Myocyte (in vitro differentiated cells): ENCODE results near the gene ADIPOQ. TPM values are rescaled to one million over a fixed set of nuclear protein-coding genes. Genes with fewer than 3 reads are reported as not detected.
"Not testable (repeated sequence)": the region's sequence is repeated elsewhere in the genome, so short reads cannot be mapped to it uniquely, and the experiment has no call there.

Experiments used
- DNase-seq: peaks from one replicate; pipeline ENCODE4 v3.0.0-alpha.2; 2012; ENCODE audit warnings: low read depth
- total RNA-seq: library from RNA; depleted of rRNA; stranded (reverse); fragments of >200 nt; gene quantifications from 2 replicates; pipeline ENCODE4 v1.2.3, GENCODE V29; 2014

ADIPOQ gene
- total RNA-seq, 1 donor from 2014 or later, result not detected

DNA sequence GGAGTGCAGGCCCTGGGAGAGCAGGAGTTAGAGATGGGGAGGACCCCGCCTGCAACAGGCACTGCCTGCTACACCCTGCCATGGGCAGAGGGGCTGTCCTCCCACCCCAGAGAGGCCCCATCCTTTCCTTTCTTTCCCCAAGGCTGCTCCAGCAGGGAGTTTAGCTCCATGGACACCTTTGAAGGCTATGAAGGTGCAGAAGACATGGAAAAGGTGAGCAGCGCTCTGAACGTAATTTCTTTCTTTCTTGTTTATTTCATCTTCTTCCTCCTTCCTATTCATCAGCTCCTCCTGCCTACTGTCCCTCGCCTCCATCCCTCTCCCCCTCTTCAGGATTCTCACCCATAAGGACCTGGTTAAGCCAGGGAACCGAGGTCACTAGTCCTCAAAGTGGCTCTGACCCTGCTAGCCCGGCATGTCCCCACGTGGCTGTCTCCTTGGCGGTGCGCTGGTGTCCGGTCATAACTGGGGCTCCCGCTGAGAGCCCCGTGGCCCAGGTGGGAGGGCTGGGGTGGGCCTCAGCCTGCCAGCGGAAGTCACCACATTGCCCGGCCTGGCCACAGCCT lies 16.0 kb upstream of the ADIPOQ start:
- no peak for DNase-seq

DNA sequence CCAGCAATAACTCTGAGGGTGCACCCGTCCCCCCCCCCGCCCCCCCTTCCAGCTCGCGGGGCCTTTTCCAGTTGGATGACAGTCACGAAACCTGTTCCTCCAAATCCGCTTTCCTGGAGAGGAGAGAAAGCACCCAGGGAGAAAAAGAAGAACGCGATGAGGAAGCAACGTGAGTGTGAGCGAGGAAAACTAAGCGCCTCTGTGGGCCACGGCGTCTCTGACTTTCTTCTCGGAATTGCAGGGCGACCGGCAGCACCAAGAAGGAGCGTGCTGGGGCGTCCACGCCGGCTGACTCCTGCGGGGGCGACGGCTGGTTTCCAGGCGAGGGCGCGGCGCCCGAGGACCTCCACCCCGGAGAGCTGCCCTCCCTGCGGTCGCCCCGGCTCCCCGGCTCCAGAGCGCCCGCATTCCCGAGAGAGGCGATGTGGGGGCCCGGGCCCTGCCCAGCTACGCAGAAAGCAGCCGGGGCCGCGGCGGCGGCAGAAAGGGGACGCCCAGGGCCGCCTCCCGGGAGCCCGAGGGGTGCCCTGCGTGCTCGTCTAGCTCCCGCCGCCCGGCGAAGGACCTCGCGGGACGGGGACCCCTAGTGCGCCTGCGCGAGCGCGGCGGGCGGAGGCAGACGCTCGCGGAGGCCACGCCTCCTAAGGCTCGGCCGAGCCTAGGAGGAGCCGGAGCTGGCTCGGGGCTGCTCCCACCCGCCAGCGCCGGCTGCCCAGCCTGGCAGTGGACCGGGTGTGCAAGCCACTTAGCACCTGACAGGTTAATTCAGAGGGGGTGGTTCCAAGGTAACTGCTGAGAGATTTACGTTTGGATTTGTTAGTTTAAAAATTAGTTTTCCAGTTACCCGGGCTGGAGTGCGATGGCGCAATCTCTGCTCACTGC lies 15.3 kb upstream of the ADIPOQ start:
- DNase-seq, result peak; percentile 84

DNA sequence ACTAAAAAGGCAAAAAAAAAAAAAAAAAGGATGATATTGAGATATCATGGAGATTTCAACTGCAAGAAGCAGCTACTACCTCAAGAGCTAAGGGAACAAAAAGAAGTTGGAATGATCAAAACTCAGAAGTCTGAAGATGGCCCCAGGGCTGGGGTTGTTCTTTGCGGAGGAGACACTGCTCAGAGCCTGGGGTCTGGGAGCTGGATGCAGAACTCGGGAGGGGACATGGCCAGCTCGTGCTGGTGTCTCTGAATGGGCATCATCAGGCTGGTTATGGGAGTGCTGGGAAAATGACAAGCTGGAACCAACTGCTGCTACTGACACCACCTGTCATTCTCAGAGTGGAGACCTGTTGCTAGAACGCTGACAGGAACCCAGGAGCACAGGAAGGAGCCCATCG lies 14.2 kb upstream of the ADIPOQ start:
- DNase-seq, result no peak

DNA sequence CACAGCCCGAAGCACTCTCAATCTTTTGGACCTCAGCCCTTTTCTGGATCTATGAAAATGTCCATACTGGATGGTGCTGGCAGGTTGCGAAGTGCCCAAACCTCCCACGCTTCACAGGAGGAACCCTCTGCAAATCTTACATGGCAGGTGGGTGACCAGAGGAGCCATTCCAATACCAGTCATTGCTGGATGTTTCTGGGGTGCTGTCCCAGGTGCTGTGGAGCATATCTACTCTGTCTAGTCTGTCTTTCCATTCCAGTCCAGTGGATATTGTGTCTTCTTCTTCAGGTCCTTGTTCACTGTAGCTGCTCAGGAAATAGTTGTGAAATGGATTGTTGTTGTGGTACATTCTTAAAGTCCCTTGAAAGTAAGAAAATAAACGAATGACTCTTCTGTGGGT lies 10.7 kb upstream of the ADIPOQ start:
- no peak for DNase-seq

DNA sequence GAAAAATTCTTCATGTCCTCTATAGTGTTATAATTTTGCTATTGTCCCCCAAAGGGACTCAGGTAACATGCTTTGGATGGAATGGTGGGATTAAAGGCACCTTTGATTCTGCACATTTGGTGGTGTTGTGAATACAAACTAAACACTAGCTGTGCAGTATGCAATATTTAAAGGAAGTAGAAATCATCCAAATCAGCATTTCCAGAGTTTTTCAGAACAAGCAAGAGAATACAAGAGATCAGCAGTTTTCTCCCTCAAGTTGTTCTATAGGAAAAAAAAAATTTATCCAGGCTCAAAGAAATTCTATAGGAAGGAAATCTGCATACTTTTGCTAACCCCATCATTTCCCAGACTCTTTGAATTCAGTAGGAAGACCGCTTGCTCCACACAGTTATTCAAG lies 10.2 kb upstream of the ADIPOQ start:
- no peak for DNase-seq

DNA sequence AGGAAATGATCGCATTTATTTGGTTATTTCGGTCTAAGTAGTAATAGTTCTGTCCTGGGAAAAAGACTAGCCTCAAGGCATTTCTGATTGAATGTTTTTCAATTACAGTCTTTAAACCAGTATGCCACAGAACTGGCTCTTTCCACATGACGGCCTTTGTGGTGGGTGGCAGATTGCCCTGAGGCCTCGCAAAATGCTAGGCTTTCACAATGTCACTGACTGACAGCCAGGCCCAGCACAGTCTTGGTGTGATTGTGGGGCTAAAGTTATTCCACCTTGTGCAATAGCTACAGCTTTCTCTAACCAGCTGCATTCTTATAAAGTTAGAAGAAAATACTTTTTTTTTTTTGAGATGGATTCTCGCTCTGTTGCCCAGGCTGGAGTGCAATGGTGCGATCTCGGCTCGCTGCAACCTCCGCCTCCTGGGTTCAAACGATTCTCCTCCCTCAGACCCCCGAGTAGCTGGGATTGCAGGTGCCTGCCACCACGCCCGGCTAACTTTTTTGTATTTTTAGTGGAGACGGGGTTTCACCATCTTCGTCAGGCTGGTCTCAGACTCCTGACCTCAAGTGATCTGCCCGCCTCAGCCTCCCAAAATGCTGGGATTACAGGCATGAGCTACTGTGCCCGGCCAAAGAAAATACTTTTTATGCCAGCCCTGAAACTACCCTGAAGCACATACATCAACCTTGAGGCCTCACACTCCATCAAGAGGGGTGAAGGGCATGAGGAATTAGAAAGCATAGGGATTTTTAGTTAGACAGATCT lies 2.5 kb upstream of the ADIPOQ start:
- DNase-seq, result peak; percentile 59

DNA sequence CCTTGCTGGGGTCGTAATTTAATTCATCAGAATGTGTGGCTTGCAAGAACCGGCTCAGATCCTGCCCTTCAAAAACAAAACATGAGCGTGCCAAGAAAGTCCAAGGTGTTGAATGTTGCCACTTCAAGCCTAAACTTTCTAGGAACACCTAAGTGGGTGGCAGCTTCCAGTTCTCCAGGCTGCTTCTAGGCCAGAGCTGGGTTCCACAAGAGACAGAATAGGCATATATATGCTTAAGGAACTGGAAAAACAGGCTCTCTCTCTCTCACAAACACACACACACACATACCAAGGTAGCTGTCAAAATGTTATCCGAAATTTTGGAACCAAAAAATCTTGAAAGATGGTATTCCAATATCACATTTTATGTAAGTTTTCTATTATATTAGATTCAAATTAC lies 890 bp upstream of the ADIPOQ start:
- DNase-seq, result no peak

DNA sequence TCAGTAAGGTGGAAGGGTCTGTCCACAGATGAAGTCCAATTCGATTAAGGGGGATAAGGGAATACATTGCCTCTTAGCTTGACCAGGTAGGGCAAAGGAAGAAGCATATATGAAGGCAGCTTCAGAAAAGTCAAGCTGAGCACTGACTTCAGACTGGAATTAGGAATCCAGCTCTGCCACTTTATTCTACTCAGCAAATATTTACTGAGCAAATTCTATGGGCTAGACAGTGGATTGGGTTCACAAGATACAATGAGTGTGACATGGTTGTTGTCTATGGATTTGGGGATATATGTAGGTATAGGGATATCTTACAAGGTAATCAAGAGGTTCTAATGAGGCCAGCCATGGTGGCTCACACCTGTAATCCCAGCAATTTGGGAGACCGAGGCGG lies 526 bp downstream of the ADIPOQ start:
- DNase-seq, result no peak

DNA sequence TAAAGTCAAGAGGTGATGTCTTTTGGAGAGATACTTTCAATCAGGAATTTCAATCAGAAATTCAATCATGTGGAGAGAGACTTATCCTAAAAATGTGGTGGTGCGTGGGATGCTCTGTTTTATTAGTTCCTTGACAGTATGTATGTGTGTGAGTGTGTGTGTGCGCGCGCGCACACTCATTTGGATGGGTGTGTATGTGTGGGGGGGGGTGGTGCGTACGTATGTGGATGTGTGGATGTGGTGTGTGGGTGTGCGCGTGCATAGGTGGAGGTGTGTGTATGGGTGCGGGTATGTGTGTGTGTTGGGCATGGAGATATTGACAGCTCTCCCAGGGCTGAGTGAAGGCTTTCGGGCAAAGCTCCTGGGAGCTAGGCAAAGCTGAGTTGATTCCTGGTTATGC lies 2.4 kb downstream of the ADIPOQ start:
- DNase-seq, result no peak

DNA sequence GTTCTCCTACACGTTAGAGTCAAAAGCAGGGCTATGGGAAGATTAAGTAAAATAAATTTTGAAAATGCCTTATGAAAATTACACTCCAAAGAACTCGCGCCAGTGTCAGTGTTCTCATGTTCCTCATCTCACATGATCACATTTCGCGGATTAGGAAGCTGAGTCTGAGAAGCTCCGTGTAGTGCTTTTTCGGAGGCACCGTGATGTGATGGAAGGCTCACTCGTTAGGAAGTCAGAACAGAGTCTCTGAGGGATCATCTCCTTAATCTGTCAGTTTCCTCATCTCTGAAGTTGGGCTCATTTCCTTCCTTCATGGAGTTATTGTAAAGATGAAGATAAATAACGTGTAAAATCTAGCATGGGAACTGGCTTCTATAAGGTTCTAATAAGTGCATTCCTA lies 3.2 kb downstream of the ADIPOQ start:
- DNase-seq, result no peak

DNA sequence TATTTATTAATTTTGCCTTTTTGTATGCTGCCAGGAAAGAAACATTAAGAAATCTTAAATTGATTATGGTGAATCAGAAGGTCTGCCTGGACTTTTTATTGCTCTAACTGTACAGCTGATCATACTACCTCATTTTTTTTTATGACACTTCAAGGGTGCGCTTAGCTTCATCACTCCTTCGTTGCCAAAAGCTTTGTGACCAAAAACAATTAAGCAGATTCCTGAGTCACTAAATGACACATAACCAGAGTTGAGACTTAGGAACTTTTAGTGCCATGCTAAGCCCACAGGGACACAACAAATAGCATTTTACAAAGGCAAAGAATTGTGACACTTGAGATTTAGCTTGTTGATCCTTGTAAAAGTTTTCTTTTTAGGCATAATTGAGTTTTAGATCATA lies 4.9 kb downstream of the ADIPOQ start:
- DNase-seq, result no peak

DNA sequence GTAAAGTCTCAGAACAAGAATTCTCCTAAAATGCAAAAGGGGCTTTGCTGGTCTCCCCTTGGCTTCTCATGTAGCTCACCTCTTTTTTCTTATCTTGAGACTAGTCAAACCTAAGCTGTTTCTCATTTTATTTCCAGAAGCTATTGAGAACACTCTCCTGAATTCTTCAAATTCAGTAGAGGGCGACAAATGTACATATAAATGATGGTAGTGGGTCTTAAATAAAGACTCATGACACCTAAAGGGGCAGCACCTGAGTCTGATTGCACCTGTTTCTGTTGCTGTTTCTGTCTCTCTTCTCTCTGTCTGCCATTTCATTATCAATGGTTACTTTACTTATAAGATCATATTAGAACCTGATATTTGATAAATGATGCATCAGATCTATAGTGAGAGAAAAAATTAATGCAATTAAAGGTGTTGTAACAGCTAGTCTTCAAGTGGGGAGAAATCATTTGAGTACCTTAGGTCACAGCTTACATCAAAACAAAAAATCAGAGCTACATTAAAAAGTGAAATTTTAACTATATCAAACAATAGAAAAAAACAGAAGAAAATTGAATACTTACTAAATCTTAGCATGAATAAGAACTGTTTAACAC lies 7.0 kb downstream of the ADIPOQ start:
- DNase-seq, result peak; percentile 41

DNA sequence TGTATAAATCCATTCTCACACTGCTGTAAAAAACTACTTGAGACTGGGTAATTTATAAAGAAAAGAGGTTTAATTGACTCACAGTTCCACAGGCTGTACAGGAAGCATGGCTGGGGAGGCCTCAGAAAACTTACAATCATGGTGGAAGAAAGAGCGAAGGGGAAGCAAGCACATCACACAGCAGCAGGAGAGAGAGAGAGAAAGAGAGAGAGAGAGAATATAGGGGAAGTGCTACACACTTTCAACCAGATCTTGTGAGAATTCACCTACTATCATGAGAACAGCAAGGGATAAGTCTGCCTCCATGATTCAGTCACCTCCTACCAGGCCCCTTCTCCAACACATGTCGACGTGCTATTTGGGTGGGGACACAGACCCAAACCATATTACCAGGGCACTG lies 9.3 kb downstream of the ADIPOQ start:
- not testable (repeated sequence) for DNase-seq

DNA sequence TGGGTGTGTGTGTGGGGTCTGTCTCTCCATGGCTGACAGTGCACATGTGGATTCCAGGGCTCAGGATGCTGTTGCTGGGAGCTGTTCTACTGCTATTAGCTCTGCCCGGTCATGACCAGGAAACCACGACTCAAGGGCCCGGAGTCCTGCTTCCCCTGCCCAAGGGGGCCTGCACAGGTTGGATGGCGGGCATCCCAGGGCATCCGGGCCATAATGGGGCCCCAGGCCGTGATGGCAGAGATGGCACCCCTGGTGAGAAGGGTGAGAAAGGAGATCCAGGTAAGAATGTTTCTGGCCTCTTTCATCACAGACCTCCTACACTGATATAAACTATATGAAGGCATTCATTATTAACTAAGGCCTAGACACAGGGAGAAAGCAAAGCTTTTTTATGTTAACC lies 10.5 kb downstream of the ADIPOQ start:
- DNase-seq, result no peak

DNA sequence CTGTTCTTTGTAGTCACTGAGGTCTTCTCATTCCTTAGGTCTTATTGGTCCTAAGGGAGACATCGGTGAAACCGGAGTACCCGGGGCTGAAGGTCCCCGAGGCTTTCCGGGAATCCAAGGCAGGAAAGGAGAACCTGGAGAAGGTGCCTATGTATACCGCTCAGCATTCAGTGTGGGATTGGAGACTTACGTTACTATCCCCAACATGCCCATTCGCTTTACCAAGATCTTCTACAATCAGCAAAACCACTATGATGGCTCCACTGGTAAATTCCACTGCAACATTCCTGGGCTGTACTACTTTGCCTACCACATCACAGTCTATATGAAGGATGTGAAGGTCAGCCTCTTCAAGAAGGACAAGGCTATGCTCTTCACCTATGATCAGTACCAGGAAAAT lies 11.6 kb downstream of the ADIPOQ start:
- no peak for DNase-seq

DNA sequence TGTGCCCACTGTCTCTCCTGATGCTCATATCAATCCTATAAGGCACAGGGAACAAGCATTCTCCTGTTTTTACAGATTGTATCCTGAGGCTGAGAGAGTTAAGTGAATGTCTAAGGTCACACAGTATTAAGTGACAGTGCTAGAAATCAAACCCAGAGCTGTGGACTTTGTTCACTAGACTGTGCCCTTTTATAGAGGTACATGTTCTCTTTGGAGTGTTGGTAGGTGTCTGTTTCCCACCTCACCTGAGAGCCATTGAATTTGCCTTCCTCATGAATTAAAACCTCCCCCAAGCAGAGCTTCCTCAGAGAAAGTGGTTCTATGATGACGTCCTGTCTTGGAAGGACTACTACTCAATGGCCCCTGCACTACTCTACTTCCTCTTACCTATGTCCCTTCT lies 12.4 kb downstream of the ADIPOQ start:
- no peak for DNase-seq

DNA sequence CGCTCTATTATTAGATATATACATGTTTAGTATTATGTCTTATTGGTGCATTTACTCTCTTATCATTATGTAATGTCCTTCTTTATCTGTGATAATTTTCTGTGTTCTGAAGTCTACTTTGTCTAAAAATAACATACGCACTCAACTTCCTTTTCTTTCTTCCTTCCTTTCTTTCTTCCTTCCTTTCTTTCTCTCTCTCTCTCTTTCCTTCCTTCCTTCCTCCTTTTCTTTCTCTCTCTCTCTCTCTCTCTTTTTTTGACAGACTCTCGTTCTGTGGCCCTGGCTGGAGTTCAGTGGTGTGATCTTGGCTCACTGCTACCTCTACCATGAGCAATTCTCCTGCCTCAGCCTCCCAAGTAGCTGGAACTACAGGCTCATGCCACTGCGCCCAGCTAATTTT lies 15.2 kb downstream of the ADIPOQ start:
- DNase-seq, result no peak

DNA sequence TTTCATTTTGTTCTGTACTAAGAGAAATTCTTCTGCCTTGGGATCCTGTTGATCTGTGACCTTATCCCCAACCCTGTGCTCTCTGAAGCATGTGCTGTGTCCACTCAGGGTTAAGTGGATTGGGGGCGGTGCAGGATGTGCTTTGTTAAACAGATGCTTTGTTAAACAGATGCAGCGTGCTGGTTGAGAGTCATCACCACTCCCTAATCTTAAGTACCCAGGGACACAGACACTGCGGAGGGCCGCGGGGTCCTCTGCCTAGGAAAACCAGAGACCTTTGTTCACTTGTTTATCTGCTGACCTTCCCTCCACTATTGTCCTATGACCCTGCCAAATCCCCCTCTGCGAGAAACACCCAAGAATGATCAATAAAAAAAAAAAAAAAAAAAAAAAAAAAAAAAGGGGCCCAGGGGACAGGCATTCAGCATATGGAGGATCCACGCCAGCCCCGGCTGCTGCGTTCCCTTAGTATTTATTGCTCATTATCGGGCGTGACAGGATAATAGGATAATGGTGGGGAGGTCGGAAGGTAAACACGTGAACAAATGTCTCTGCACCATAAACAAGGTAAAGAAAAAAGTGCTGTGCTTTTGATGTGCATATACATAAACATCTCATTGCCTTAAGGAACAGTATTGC lies 22.8 kb downstream of the ADIPOQ start:
- DNase-seq, result not testable (repeated sequence)

DNA sequence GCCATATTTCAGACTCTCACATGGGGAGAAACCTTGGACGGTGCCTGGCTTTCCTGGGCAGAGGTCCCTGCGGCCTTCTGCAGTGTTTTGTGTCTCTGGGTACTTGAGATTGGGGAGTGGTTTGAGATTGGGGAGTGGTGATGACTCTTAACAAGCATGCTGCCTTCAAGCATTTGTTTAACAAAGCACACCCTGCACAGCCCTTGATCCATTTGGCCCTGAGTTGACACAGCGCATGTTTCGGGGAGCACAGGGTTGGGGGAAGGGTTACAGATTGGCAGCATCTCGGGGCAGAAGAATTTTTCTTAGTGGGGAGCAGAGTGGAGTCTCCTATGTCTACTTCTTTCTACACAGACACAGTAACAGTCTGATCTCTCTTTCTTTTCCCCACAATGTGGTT lies 23.6 kb downstream of the ADIPOQ start:
- not testable (repeated sequence) for DNase-seq

DNA sequence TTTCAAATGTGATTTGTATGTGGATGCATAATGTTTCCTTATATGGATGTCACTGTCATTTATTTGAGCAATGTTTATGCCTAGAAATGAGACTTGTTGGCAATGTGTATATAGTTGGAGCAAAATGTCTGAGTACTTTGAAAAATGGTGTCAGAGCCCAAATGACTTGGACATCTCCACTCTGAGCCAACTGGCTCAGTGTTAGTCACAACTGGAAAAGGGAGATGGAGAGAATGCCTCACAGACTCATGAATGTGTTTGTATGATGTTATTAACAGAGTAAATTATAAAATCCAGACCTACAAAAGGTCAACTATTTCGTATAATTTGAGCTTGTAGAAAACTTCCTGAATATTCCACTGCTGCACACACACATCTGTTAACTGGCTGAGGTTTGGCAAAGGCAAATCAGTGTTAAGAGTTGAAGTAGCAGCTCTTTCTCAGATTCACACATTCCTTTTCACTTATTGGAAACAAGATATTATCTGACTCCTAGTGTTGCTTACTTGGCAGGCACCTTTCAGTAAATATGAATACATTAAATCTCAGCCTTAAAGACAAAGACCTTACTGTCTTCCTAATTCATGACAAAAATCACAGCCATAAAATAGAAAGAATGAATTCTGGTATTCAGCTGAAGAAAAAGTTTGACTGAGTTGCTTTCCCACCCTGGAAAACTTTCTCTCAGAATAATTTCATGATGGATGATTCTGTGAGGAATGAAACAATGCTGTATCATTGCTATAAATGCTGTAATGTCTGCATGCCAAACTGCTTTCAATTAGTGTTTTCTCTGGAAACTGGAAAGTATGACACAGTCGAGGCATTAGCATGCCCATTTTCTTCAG lies 27.0 kb downstream of the ADIPOQ start:
- DNase-seq, result no peak
